UCSD-AML1 (cell line): ENCODE data around the gene HMGCLL1.

Source experiments
- DNase-seq: peaks from one replicate; lab custom pipeline; 2025; ENCODE audit not compliant: unreplicated experiment; lab: John Stamatoyannopoulos, UW

The HMGCLL1 gene

DNA sequence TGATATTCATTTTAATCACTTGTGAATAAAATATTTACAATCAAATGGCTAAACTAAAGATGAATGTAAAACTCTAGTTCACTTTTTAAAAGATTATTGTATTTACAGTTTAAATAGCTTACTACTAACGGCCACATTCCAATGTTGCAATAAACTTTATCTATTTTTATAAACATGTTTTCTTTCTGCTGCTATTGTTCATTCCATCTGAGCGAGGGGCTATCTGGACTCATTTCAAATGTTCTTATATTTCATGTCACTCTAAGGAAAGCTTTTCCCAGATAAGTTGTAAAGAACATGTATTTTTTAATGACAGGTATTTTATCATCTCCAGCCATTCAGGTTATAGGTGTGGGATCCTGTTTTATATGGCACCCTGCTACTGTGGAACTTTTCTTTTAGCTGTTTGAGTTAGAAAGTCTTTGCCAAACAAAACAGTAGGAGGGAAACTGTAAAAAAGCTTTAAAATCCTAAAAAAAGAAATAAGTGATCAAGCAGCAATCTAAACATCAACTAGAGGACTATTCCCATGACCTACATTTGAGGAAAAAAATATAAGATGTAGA is 42.5 kb downstream of the HMGCLL1 start:
- DNase-seq = no peak

DNA sequence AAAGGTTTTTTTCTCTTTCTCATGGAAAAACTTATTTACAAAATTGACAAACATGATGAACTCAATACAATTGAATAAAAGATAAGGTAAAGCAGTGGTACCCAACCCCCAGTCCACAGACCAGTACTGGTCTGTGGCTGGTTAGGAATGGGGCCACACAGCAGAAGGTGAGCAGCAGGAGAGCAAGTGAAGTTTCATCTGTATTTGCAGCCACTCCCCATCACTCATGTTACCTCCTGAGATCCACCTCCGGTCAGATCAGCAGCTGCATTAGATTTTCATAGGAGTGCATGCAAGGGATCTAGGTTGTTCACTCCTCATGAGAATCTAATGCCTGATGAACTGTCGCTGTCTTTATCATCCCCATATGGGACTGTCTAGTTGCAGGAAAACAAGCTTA is 47.5 kb downstream of the HMGCLL1 start:
- no peak for DNase-seq

DNA sequence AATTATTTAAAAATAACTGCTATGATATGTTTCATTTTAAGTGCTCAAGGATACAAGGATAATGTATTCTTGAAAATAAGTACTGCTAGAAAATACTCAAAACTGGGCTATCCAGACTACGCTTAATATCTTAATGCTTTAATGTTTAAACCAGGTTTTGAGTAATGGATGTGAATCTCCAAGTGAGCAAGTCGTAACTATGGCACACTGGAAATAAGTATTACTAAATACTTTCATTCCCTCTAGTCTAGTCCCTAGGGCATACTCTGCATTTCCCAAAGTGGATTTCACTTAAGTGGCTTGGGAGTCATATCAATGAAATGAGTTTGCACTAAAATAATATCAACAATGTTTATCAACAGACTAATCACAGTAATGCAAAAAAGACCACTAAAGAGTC is 48.1 kb downstream of the HMGCLL1 start:
- DNase-seq = no peak

DNA sequence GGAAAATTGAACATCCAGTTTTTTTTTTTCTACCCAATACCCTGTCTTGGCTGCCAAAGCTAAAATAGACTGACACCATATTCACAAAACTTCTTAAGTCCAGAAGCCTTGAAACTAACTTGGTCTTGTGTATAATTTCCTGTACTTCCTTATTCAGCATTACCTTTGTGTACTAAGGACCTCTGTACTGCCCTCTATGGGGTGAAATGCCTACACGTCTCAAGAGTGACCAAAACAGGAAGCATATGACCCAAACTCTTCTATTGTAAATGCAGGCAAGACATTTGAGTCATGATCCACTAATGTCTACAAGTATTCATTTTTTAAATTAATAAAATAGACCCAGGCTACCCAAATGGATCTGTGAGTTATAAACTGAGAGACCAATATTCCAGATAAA is 50.4 kb downstream of the HMGCLL1 start:
- DNase-seq = no peak

DNA sequence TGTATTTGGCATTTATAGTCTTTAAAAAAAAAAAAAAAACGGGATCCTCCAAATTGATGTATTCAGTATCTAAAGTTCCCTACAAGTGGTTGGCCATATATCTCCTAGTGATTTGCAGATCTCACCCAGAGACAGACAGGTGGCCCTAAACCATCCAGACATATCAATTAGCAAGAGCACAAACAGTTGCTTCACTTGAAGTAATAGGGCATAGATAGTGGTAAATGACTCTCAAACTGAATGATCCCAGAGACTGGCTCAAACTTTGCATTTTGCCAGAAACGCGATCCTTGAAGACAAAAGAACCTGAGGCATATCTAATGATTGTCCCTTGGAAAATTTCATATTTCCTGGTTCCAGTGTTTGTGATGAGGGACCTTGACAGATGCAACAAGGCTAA is 54.6 kb downstream of the HMGCLL1 start:
- no peak for DNase-seq

DNA sequence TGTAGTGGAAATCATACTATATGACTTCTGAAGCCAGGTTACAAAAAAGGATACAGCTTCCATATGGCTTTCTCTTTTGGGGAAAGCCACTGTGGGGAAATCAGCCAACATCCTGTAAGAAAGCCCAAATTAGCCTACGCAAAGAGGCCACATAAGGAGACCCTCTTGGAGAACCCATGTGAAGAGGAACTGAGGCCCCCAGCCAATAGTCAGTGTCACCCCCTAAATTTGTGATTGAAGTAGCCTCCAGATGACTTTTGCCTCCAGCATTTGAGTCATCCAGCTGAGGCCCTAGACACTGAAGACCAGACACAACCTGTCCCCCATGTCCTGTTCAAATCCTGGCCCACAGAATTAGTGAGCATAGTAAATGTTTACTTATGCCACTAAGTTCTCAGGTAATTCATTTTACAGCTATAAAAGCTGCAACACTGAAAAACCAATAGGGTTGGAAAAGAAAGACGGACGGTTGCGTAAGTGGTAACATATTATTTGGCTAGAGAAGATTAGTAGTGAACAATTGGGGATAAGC is 60.4 kb downstream of the HMGCLL1 start:
- DNase-seq = no peak

DNA sequence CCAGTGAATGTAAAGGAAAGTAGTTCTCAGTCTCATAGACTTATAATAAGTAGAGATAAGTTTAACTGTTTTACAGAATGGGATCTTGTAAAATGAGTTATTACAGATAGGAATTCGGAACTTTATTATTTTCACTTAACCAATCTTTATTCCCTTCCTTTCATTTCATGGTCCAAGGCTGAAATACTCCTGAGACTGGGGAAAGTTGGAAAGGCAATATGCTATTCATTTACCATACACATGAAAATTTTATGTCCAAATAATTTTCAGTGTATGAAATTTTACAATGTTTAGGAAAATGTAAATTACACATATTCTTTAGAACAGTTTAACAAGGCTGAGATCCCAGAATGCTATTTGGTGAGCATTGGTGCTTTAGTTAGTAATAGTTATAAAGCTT is 62.3 kb downstream of the HMGCLL1 start:
- DNase-seq = no peak

DNA sequence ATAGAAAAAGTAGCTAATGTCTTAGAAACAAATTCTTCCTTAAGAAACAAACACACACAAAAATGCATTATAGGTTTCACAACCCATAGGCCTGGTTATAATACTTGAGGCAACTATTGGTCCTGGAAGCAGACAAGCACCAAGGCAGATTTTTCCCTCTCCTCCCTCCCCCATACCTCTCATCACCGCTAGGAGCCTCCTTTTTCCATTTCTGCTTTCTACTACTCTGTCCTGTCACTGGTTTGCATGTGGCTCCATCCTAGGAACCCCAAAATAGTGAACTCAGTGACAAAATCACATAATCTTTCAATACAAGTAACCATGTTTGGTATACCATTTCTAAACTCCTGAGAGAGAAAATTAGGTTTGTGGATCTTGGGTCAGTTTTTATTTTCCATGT is 66.1 kb downstream of the HMGCLL1 start:
- no peak for DNase-seq

DNA sequence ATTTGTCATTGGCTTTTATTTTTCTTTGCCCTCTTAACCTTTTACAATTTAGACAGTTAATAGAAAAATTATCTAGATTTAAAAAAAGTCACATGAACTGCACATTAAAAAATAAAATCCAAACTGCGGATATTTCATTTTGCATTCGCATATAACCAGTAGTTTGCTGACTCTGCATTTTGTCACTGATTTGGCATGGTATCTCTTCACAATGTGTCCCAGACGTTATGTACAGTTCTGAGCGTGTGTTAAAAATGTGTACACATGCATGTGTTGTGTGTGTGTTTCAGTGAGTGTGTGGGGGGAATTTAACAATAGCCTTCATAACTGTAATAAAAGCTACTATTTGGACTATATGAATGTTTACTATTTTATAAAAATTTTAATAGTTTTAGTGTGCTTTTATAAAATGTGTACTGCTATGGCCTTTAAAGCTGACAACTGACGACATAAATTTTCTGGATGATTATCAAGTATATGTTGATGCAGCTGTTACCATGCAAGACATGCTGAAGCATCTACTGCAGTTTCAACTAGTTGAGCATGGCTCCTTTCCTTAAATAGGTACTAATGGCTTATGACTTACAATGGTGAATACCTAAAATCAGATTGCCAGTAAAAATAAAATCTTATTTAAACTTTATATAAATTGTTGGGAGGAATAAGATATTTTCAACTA is 67.7 kb downstream of the HMGCLL1 start:
- DNase-seq = no peak

DNA sequence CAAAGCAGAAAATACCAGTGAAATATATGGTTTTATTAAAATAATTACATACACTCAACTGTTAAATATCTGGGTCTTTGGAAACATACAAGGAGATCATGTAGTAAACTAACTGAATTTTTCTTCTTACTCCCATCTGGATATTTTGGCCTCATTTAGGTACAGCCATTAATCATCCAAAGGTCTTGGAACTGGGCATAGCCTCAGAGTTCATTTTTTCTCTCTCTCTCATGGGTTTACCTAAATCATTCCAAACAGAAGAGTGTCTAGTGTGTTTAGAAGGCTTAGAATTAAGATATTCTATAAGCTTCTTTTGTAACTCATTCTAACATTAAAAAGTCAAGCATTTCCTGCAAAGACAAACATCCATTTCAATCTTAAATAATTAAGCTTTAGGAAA is 79.4 kb downstream of the HMGCLL1 start:
- no peak for DNase-seq

DNA sequence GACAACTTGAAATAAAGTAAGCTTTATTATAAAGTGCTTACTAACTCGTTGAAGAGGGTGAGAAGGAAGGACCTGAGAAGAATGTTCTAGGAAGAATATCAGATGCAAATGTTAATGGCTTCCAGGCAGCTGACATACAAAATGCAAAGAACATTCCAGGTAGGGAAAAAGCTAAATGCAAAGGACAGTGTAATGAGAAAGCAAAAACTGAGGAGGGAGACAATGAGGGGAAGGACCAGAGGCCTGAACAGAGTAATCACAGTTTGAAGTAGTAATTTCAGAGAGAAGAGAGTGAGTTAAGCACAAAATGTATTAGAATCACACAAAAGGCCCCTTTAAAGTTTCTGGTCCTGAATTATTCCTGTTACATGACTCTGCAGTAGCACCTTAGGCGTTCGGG is 81.3 kb downstream of the HMGCLL1 start:
- DNase-seq = no peak

DNA sequence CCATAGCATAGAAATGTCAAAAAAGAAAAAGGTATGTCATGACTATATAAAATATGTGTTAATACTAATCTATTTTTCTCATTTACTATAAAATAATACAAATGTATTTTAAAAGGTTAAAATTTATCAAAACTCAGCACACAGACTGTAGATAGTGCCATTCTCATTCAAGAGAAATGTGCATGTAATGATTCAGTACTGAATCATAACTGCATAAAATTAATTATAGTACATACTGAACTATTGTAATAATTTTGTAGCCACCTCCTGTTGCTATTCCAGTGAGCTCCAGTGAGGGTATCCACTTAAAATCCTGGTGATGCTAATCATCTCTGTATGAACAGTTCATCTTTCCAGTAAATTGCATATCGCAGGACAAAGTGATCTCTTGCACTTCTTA is 82.8 kb downstream of the HMGCLL1 start:
- no peak for DNase-seq

DNA sequence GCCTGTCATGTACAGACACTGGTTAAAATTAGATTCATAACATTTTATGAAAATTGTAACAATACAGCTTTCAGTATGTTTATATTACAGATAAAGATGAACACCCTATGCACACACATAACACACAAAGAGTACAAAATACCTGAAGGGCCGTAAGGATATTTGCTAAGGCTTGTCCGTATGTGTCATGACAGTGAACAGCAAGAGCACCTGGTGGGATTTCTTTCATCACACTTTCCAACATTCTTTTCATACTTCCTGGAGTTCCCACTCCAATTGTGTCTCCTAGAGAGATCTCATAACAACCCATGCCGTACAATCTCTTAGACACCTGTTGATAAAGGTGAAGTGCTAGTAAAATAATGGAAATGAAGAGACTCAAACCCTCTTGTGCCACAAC is 83.7 kb downstream of the HMGCLL1 start:
- DNase-seq = no peak

DNA sequence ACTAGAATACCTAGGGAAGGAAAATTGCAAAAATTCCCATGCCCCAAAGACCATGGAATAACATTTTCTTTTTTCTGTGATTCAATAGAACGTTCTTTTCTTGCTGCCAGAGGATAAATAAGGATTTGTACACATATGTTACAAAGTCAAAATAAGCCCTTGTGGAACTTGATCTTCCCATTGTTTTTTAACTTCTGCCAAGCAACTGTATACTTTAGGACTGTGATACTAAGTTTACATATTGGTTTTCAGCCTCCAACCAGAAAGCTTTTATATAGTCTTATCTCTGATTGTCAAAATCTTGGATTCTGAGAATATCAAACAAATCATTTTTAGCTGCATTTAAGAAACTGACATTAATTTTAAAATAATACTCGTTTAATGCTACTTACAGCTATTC is 84.6 kb downstream of the HMGCLL1 start:
- no peak for DNase-seq

DNA sequence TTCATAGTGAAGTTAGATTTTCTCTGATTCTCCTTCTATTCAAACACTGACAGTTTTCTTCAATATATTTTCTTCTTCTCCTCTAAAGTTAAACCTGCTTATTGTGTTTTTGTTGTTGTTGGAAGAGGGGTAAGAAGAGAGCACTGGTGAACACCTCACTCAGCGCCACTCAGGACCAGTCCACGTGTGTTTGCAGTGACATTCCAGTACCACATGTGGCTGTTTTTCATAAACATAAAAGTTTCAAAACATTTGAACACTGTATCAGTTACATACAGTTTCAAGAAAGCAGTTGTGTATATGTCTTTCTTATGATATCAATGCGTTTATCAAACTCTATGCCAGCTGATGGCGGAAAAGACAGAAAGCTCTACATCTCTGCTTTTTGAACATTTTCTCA is 86.7 kb downstream of the HMGCLL1 start:
- no peak for DNase-seq

DNA sequence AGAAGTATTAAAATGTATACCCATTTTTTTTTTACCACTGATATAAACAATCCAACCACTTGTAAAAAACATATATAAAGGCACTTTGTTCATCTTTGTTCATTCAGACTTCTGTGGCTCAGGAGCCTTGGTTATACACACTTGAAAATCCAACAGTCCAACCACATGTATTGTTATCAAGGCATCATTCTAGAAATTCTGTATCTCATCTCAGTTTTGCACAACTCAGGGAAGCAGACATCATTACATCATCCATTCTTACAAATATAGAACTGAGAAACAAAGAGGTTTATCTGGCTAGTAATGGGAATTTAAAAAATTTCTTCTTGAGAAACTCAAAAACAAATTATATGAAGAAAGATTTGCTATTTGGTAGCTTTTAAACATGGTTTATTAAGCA is 88.1 kb downstream of the HMGCLL1 start:
- no peak for DNase-seq

DNA sequence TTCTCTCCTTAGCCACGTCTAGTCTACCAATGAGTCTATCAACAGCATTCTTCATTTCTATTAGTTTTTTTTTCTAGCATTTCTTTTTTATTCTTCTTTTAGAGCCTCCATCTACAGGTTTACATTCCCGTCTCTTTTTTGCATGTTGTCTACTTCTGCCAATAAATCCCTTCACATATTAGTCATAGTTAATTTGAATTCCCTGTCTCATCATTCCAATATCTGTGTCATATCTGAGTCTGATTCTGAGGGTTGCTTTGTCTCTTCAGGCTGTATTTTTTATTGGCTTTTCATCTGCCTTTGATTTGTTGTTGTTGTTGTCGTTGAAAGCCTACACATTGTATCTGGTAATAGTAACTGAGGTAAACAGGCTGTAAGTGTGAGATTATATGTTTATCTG is 104.6 kb downstream of the HMGCLL1 start:
- DNase-seq = no peak

DNA sequence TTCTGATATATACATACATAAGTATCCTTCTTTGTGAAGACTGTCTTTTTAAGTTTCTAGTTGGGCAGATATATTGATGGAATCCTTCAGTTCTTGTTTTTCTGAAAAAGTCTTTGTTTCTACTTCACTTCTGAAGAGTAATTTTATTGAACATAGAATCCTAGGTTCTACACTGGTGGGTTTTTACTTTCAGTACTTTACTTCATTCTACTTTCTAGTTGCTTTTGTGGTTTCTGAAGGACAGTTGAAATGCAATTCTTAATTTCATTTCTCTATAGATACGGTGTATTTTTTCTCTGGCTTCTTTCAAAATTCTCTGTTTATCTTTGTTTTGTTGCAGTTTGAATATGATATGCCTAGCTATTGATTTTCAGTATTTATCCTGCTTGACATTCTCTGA is 105.3 kb downstream of the HMGCLL1 start:
- no peak for DNase-seq

DNA sequence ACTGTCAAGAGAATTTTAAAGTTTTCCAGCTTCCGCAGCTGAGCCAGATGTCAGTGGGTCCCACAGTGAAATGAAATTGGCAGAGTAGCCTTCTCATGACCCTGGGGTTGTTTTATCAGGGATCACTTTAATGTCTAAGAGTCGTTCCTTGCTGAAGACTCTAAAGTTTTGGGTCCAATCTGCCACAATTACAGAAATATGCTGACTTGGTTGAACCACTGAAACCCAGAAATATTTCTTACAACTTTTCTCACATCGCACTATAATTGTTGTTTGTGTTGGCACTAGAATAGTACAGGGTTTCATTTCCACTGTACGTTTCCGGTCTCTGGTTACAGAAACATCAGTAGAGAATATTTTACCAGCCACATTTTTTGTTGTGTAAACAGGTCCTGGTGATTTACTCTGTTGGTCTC is 109.0 kb downstream of the HMGCLL1 start:
- no peak for DNase-seq

DNA sequence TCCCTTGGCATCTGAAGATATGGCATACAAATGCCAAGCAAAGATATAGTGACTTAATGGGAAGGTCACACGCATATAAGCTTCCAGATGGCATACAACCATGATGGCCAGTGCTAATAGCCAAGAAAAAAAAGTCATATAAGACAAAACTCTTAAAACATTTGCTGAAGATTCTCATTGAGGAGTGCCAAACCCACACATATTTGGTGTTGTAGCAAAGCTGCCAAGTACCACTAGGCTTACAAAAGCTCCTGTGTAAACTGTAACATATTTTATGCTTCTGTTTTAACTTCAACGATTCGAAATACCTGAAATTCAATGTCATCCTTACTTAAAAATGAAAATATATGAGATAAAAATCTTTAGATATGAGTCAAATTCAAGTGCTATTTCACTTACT is 123.0 kb downstream of the HMGCLL1 start:
- DNase-seq = no peak

DNA sequence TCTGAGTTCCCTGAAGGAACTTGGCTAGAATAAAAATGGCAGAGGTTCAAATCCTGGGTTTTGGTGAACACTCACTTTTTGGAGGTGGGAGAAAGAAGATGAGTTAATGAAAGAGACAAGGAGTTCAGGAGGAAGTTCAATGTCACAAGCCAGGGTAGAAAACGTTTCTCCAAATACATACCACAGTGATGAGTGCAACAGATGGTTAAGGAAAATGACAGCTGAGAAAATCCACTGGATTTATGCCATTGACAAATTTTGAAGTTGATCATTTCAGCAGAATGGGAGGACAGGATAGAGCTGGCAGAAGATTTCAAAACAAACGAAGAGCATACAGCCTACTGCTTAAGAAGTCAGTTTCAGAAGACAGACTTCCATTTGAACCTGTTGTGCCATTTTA is 129.0 kb downstream of the HMGCLL1 start:
- DNase-seq = no peak

DNA sequence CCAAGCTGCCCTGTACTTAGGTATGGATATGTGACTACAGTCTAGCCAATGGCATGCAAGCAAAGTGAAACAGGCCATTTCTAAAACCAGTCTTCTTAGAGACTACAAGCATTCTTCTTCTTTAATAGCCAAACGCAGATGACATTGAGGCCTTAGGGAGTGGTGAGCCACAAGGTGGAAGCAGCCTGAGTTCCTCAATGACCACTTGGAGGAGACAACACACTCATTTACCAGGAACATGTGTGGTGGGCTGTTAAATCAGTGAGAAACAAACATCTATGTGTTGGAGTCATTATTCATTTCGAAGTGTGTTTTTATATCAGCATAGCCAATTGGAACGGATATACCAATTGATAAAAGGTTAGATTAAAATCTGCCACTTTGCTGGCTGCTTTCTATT is 129.8 kb downstream of the HMGCLL1 start:
- DNase-seq = no peak

DNA sequence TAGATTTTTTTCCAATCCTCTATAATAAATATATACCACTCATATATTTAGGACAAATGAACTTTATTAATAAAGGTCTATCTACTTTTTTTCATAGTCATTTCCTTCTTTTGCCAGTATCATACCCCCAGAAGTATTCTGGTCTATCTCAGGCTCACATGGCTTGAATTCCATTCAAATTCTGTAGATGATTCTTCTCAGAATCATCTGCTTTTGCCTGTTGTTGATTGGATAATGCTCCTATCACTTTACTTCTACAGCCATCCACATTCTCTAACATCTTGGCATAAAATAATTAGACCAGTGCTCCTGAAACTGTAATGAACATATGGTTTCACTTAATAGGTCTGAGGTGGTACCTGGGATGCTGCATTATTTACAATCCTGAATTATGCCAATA is 130.5 kb downstream of the HMGCLL1 start:
- no peak for DNase-seq
